HG03045 (cell line): ENCODE data around the gene MGME1.
A peak's percentile ranks its signal among the peaks of the same experiment; 100 is the strongest.

ENCODE experiments used
- ATAC-seq: cut with Tn5 transposase; IDR thresholded peaks from one replicate; pipeline ENCODE4 v1.9.1; 2021; ENCODE audit warnings: mild to moderate bottlenecking, moderate library complexity; ENCODE audit not compliant: unreplicated experiment

The MGME1 gene

DNA sequence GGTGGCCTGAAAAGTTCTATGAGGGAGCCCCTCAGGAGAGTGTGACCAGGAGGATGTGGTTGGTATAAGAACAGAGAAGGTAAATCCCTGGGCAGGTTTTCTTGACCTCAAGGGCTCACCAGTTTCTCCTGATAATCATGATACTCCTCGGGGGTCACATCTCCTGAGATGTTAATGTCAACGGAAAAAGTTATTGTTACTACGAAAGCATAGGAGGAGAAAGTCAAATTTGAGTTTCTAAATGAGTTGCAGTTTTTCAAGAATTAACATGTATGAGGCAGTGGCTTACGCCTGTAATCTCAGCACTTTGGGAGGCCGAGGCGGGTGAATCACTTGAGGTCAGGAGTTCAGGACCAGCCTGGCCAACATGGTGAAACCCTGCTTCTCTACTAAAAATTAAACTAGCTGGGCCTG is 23.4 kb downstream of the MGME1 start:
- ATAC-seq = no peak

DNA sequence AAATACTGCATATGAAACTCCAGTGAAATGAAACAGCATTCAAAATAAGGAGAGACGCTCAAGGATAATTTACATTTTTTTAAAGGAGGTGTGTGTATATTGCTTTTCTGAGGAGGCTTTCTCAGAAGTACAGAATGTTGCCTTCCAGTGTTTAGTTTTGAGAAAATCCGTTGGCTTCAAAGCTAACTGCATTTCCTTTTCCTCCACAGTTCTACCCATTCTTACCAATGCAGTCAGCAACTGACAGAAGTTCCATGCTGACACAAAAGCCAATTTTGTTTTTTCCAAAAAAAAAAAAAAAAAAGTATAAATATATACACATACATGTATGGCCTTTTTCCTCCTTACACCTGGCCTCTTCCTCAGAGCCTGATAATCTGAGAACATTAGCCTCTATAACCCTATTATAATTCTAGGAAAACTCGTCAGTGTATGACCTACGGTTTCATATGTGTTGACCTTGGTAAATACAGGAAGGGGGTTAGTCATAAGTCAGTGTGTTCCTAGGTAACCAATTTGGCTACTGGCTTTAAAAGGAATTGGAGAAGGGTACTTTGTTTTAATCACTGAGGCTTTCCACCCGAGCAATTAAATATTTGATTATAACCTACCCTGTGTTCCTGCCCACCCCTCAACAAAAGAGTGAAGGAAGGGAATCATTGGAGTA is 24.2 kb downstream of the MGME1 start:
- ATAC-seq = no peak

DNA sequence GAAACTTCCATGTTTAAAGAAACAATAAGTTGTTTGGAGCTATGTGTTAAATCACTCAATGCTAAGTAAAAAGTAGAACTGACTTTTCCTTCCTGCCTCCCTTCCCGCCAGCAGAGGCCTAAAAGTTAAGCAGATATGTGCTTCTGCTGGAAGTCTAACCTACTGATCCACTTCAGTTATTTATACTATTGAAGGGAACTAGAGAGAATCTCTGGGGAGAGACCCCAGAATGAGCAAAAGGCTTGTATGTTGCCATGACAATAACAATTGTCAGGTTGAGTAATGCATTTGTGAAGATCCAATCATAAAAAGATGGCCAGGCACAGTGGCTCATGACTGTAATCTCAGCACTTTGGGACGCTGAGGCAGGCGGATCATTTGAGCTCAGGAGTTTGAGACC is 24.7 kb downstream of the MGME1 start:
- no peak for ATAC-seq

DNA sequence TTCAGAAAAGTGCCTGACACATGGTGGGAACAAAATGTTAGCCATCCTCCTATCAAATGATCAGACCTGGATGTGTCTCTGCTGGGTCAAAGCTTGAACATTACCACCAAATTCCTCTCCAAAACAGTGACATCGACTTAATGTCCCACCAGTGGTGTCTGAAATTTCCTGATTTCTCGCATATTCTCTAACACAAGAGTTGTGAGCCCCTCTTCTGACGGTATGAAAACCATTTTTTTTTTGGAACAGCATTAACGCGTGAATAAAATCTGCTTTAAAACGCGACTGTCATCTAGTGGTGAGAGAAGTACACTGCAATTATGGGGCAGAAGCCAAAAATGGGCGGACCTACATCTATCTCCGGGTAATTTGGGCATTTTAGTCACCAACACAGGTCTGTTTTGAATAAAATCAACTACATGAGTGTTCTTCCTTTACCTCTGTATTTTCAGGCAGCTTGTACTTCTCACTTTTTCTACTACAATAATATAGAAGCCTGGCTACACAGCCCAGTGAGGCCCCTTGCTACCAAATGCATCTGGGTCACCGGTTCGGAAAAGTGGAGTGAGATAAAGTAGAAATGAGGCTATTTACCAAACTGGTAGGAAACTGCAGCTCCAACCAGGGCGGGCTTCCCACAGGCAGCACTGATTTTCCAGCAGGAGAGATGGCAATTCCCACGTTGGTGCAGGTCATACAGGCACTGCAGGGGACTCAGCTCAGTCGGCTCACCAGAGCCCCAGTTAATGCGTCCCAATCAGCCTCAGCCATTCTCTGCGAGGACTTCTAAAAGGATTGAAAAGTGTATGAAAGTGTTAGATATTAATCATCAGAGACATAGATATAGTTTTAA is 27.4 kb downstream of the MGME1 start:
- ATAC-seq = no peak

DNA sequence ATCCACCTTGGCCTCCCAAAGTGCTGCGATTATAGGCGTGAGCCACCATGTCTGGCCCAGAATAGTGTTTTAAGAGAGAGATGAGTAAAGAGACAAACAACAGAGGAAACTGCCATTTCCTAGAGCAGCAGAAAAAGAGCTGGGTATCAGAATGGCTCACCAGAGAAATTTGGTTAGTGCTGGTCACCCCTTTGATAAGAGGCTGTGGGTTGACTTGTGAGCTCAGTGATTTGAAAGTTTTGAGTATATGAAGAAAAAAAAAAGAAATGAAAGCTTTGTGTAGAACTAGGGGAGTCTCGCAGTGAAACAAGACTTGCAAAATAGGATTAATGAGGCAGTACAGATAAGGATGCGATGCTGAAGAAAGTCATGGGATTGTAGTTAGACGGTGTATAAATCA is 29.6 kb downstream of the MGME1 start:
- ATAC-seq = no peak

DNA sequence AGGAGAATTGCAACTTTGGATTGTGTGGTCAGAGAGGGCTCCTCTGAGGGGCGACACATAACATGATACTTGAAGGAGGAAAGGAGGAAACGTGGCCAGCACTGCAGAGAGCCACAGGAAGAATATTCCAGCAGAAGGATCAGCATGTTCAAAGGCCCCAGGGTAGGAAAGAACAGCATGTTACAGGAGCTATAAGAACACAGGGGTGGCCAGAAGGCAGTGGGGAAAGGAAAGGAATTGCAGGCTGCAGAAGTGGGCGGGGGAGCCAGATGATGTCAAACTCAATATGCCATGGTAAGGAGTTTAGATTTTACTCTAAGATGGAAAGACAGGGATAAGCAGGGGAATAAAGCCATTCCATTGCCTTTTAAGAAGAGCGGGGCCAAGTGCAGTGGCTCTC is 30.7 kb downstream of the MGME1 start:
- ATAC-seq = no peak

DNA sequence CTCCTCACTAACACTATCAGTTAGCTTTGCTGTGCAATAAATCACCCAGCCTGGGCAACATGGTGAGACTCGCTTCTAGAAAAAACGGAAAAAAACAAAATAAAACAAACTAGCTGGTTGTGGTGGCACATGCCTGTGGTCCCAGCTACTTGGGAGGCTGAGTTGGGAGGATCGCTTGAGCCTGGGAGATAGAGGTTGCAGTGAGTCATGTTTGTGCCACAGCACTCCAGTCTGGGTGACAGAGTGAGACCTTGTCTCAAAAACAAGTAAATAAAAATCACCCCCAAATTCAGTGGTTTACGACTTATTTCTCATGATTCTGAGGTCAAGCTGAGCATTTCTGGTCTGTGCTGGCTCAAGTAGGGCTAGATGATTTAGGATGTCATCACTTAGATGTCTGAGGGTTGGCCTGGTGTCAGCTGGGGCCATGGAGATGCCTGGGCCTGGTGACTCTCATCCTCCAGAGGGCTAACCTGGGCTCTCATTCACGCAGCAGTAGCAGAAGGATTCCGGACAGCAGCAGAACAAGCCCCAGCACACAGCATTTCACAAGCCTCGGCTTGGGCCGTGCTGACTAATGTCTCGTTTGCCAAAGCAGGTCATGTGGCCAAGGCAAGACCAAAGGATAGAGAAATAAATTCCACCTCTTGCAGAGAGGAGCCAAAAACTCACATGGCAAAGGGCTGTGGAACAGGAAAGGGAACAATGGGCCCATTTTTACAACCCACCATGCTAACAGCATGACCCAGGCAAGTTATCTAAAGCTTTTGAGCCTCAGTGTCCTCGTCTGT is 32.5 kb downstream of the MGME1 start:
- ATAC-seq = no peak

DNA sequence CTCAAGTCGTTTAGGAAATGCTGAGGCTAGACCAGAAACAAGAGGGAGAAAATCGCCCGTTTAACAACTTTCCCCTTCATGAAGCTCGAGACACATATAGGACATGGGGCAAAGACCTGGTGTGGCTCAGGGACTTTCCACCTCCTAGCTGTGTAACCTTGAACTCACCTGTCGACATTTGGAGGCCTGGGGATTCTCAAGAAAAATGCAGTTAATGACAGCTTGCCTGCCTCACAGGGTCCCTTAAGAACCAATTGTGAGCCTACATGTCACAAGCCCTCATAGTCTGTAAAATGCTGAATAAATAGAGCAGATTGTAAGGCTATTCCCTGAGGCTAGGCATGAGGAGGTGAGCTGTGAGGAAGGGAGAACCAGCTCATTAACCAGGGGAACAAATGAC is 35.1 kb downstream of the MGME1 start:
- peak; percentile 38 for ATAC-seq

DNA sequence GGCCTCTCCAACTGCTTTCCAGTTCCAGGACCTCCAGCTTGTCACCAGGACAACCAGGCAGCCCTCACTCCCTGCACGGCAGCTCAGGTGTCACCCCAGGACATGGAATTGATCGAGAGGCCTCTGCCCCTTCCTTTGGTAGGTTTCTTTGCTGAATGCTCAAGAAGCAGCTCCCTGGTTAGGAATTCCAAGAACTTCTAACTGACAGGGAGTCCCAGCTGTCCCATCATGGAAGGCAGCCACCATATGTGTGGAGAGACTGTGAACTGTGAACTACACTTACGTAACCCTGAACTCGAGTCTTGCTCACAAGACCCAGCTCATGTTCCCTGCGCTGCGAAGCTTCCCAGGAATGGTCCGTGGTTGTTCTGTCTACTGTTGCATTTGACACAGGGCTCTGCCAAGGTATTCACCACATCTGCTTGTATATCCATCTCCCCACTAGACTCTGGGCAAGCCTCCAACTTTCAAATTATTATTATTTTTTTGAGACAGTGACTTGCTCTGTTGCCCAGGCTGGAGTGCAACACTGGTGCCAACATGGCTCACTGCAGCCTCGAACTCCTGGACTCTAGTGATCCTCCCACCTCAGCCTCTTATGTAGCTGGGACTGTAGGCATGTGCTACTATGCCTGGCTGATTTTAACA is 35.7 kb downstream of the MGME1 start:
- no peak for ATAC-seq

DNA sequence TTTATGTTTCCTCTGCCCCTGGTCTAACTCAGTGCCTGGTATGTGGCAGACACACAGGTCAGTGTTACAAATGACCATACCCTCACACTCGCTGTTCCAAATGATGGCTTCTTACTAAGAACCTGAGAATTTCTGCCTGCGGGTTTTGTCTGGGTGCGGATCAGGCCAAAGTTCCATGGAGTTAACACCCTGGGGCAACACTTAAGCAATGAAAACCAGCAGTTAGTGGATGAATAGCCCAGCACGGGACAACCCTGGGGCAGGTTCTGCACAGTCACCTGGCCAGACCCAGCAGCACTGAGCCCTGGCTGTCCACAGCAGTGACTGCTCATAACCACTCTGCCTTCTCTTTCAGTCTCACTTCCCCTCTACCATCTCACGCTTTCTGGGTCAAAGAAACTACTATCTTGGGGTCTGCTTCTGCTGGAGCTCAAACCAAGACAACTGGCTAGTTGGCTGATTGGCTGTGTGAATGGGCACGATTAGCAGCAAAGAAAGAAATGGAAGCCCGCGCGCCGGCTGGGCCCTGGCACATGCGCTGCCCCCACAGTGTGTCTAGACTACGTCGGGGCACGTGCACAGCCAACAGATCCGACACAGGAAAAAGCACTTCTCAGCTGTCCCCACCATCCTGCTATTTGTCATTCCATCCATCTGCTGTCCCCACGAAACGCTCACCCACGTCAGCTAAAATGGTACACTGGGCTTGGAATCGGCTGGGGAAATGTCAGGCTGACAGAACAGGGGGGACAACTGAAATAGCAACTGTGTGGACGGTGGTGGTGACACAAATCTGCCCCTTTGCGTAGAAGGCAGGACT is 36.6 kb downstream of the MGME1 start:
- ATAC-seq = peak; percentile 92

DNA sequence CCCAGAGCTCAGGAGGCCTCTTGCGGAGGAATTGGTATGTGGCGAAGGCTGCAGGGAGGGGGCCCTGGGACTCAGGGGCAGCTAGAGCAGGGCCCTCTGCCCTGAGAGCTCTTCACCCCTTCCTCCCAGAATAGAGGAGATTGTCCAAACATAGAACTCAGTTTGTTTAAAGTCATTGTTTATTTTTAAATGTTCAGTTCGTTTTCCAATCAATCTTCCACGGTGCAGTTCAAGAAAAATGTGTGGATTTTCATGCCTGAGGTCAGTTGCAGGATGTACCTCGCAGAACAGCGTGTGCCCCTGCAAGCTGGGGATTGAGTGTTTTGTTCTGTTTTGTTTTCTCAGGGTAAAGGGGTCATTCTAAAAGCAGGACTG is 37.2 kb downstream of the MGME1 start:
- no peak for ATAC-seq

DNA sequence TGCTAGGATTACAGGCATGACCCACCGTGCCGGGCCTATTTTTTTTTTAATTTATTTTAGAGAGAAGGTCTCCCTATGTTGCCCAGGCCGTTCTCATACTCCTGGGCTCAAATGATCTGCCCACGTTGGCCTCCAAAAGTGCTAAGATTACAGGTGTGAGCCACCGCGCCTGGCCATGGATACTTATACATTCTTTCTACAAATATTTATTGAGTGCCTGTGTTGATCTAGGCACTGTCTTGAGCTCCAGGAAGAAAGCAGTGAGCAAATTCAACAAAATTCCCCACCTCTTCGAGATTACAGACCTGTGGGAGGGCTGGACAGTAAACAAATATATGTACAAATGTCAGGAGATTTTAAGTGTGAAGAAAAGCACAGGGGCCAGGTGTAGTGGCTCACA is 37.9 kb downstream of the MGME1 start:
- no peak for ATAC-seq

DNA sequence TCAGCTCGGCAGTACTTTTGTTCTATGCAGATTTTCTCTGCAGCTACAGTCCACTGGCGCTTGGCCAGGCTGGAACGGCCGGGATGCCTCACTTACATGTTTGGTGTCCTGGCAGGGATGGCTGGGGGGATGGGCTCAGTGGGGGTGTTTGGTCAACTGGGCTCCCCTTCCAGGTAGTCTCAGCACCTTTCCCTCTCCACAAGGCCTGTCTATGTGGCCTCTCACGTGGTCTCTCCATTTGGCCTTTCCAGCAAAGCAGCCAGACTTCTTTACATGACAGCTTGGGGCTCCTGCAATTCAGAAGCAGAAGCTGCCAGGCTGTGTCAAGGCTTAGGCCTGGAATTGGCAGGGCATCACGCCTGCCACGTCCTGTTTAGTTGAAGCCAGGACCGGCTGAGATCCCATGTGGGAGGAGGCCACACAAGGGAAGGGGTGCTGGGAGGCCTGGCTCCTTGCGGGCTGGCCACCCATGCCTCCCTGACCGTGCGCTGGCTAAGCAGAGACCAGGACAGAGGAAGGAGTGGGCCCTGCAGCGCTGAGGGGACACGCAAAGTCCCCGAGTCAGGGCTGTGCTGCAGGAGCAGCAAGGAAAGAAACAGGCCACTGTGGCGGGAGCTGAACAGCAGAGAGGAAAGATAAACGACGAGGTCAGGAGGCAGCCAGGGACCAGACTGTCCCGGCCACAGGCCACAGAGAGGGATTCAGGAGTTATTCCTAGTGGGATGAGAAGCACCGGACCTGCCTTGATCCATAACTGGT is 38.9 kb downstream of the MGME1 start:
- ATAC-seq = no peak

DNA sequence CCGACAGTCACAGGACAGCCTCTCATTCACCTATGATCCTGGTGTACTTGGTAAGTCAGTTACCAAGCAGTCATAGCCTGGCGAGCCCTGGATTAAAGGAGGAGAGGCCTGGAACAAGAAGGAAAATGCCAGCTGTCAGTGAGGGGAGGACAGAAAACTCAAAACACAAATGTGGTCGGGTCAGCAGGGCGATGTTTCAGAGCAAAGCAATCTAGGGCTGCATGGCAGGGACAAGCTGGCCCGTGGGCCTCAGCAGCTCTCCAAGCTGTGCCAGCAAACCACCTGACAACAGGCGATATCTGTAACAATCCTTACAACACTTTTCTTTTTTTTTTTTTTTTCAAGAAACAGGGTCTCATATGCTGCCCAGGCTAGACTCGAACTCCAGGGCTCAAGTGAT is 40.3 kb downstream of the MGME1 start:
- ATAC-seq = no peak

DNA sequence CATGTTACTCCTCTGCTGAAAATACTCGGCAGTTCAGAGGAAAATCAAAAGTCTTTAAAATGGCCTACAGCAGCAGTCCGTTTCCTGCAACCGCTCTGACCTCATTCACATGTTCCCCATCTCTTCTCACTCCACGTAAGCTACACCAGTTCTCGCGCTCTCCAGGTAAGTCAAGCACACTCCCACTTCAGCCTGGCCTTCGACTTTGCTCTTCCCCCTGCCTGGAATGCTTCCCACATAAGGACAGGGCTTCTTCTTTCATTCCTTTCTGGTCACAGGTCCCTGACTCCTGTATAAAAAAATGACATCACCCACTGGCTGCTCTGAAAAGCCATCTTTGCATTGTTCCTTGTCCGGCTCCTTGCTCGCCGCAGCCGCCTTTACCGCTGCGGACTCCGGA is 42.7 kb downstream of the MGME1 start:
- ATAC-seq = no peak

DNA sequence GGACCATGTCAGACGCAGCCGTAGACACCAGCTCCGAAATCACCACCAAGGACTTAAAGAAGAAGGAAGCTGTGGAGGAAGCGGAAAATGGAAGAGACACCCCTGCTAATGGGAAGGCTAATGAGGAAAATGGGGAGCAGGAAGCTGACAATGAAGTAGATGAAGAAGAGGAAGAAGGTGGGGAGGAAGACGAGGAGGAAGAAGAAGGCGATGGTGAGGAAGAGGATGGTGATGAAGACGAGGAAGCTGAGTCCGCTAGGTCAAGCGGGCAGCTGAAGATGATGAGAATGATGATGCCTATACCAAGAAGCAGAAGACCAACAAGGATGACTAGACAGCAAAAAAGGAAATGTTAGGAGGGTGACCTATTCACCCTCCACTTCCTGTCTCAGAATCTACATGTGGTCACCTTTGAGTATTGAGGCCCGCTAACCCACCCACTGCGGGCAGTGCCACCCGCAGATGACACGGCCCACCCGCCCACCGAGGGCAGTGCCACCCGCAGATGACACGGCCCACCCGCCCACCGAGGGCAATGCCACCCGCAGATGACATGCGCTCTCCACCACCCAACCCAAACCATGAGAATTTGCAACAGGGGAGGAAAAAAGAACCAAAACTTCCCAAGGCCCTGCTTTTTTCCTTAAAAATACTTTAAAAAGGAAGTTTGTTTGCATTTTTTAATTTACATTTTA is 43.3 kb downstream of the MGME1 start:
- ATAC-seq = no peak

DNA sequence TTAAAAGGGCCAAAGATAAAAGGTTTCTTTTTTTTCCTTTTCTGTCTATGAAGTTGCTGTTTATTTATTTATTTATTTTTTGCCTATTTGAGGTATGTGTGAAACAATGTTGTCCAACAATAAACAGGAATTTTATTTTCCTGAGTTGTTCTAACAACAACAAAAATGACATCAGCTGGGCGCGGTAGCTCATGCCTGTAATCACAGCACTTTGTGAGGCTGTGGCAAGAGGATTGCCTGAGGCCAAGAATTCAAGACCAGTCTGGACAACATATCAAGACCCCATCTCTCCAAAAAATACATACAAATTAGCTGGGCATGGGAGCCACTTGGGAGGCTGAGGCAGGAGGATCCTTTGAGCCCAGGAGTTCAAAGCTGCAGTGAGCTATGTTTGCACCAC is 44.1 kb downstream of the MGME1 start:
- no peak for ATAC-seq

DNA sequence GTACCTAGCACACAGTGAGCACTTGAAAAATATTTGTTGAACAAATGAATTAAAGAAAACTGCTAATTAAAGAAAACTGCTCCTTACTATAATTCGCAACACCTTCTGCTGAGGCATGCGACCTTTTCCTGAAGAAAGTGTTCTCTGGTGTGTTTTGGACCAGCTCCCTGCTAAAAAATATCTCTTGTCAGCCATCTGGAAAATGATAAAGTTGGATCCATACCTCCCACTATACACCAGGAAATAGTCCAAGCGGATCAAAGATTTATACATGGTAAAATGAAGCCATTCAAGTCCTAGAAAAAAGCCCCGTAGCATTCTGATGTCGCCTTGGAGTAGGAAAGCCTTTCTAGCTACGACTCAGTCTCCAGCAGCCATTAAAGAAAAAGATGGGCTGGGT is 45.6 kb downstream of the MGME1 start:
- no peak for ATAC-seq

DNA sequence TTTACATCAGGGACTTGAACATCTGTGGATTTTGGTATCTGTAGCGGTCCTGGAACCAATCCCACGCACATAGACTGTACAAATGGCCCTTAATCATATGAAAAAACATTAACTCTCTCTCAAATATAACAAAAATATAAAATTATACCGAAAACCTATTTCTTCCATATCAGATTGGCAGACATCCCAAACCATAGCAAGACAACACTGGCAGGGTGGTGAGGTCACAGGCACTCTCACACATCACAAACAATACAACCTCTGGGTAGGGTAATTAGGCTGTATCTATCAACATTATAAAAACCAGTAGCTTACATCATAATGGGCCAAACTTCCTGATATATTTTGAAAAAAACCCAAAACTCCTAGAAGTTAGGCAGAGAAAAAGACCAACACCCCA is 48.0 kb downstream of the MGME1 start:
- no peak for ATAC-seq
